DOHH2 (cell line): ENCODE results near the gene GDF7.

Source experiments
- CTCF ChIP-seq: fragments of 200-600 bp; sonication (generic); IDR thresholded peaks from one replicate; pipeline ENCODE4 v1.5.1; 2014; ENCODE audit warnings: antibody characterized with exemption, mild to moderate bottlenecking, low read depth, low read length; ENCODE audit not compliant: poor library complexity, severe bottlenecking
- EZH2phosphoT487 ChIP-seq: fragments of 200-600 bp; sonication (generic); IDR thresholded peaks from 2 replicates; pipeline ENCODE4 v1.6.1; 2017; ENCODE audit warnings: borderline replicate concordance, mild to moderate bottlenecking, antibody characterized with exemption, low read length, moderate library complexity, mixed read lengths

- TF ChIP-seq CTCF: no peak
- no peak for TF ChIP-seq EZH2phosphoT487
Measured at GRCh38 chr2:20672201-20672951, 5.4 kb downstream of the GDF7 start.
